GM19043 (cell line): ENCODE data around the gene TSPAN3.

ENCODE experiments used
- ATAC-seq: cut with Tn5 transposase; IDR thresholded peaks from one replicate; pipeline ENCODE4 v1.9.1; 2021; ENCODE audit warnings: low read depth; ENCODE audit not compliant: unreplicated experiment

TSPAN3 gene

GRCh38 chr15:77025083-77025901, 45.6 kb downstream of the TSPAN3 start:
- no peak for ATAC-seq

- ATAC-seq: no peak
These were observed 46.4 kb downstream of the TSPAN3 start for GRCh38 chr15:77024273-77025082.

GRCh38 chr15:77023576-77024272, 47.2 kb downstream of the TSPAN3 start:
- no peak for ATAC-seq

- no peak for ATAC-seq
These were observed 48.0 kb downstream of the TSPAN3 start for GRCh38 chr15:77022646-77023575.

GRCh38 chr15:77021803-77022381, 49.0 kb downstream of the TSPAN3 start:
- no peak for ATAC-seq

GRCh38 chr15:77021088-77021481, 49.8 kb downstream of the TSPAN3 start:
- ATAC-seq: no peak

- no peak for ATAC-seq
These were observed 50.4 kb downstream of the TSPAN3 start for GRCh38 chr15:77020348-77021087.

GRCh38 chr15:77019521-77020331, 51.2 kb downstream of the TSPAN3 start:
- ATAC-seq: no peak

- no peak for ATAC-seq
These were observed 52.0 kb downstream of the TSPAN3 start for GRCh38 chr15:77018796-77019505.

- no peak for ATAC-seq
These were observed 52.9 kb downstream of the TSPAN3 start for GRCh38 chr15:77017761-77018720.

- no peak for ATAC-seq
These were observed 53.7 kb downstream of the TSPAN3 start for GRCh38 chr15:77017091-77017660.

GRCh38 chr15:77016321-77016695, 54.6 kb downstream of the TSPAN3 start:
- ATAC-seq: no peak

- ATAC-seq: no peak
These were observed 55.1 kb downstream of the TSPAN3 start for GRCh38 chr15:77015646-77016320.

- peak; percentile 36 for ATAC-seq
These were observed 56.5 kb downstream of the TSPAN3 start for GRCh38 chr15:77014132-77015081.

- peak; percentile 51 for ATAC-seq
These were observed 57.2 kb downstream of the TSPAN3 start for GRCh38 chr15:77013776-77014131.
